Measurements from ENCODE around the gene PTPRB. TPM values are rescaled to one million over a fixed set of nuclear protein-coding genes. Genes with fewer than 3 reads are reported as not detected.

Gene PTPRB
- total RNA-seq, 1 experiment from 2014 or later = 0.17 TPM

GRCh38 chr12:70609739-70610491 is 27.3 kb downstream of the PTPRB start:
- TF ChIP-seq EGR1 (IDR thresholded peaks at IDR 0.05; ENCODE audit: low read depth) (no peak), ZFX (IDR thresholded peaks at IDR 0.05) (no peak)
- Histone ChIP-seq H3K79me2 (ENCODE audit: insufficient read depth, low read length) (no peaks in the 10 kb centered on the region), H3K9me3 (ENCODE audit: control insufficient read depth in 1 of 2, insufficient read depth in 1 of 2, low read depth in 1 of 2, low read length in 2 of 2) (no peaks in the 10 kb centered on the region), H3K4me3 (replicated peaks in 1 of 2; ENCODE audit: low read depth in 1 of 2, low read length in 2 of 2) (no peak overlapping the region), H3K4me2 (ENCODE audit: low read length) (no peak overlapping the region), H3K9me2 (ENCODE audit: insufficient read depth) (no peaks in the 10 kb centered on the region), H2AFZ (ENCODE audit: low read depth, low read length, poor library complexity, severe bottlenecking) (no peak overlapping the region), H3K4me1 (ENCODE audit: control insufficient read depth in 1 of 2, insufficient read depth in 2 of 2, low read length in 2 of 2) (peaks cover 0 to 6% of the 10 kb centered on the region in 2 experiments; a peak in 2 of 4 replicates), H3K9ac (ENCODE audit: low read length) (no peak overlapping the region), H4K20me1 (ENCODE audit: insufficient read depth) (no peaks in the 10 kb centered on the region), H3K27ac (ENCODE audit: low read depth, low read length) (no peak overlapping the region), H3K27me3 (ENCODE audit: insufficient read depth, low read length) (0 out of 2 replicates have a peak, but pooled peaks cover 3% of the 10 kb centered on the region), H3K36me3 (ENCODE audit: control insufficient read depth in 1 of 2, insufficient read depth in 2 of 2, low read length in 2 of 2) (no peaks in the 10 kb centered on the region)
- ATAC-seq = no peak
- ChIA-PET POLR2A (interaction anchor here (0.9 kb wide), 1 partner anchor 33 kb away, joined by 3 read pairs; no protein-coding TSS in a partner anchor), CTCF (interaction anchor here (1.2 kb wide), 1 partner anchor 10 kb away, joined by 3 read pairs; no protein-coding TSS in a partner anchor), RAD21 (ENCODE audit: low non-redundant PET in 1 of 2, low total read pairs in 2 of 2, uncharacterized antibody in 2 of 2, unreplicated experiment in 2 of 2) (no interaction called here)
- intact Hi-C loops (cut with micrococcal nuclease) = no loop called here
- no peak for DNase-seq (ENCODE audit: low read depth, low spot score)
- no TSS peak for BruUV-seq (replicated peaks)

DNA sequence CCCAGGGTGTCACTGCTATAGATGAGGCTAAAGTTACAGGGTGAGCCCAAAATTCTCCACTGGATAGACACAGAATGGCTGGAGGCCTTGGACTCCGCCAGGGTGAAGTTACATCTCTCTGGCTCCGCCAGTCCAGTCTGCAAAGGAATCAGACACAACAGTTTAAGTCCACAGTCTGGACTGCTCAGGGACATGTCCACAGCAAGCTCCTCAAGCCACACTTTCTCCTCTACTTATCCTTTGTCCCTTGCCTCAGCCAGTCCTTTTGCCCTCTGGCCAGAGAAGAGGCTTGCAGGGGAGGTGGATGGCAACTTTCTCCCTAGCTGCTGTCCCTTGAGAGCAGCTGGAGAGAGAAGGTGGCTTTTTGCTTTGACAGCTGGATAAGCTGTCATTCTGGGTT is 28.0 kb downstream of the PTPRB start:
- CTCF ChIA-PET = no interaction called here
- ATAC-seq = no peak

More for the DNA sequence above, 28.0 kb downstream of the PTPRB start:
- Histone ChIP-seq H3K27me3 (ENCODE audit: insufficient read depth, low read length) (0 out of 2 replicates have a peak, but pooled peaks cover 3% of the 10 kb centered on the region), H3K4me2 (ENCODE audit: low read length) (no peak overlapping the region), H3K9me2 (ENCODE audit: insufficient read depth) (no peaks in the 10 kb centered on the region), H3K4me1 (ENCODE audit: control insufficient read depth in 1 of 2, insufficient read depth in 2 of 2, low read length in 2 of 2) (peaks cover 0 to 6% of the 10 kb centered on the region in 2 experiments; a peak in 2 of 4 replicates), H3K36me3 (ENCODE audit: control insufficient read depth in 1 of 2, insufficient read depth in 2 of 2, low read length in 2 of 2) (no peaks in the 10 kb centered on the region), H3K9ac (ENCODE audit: low read length) (no peak overlapping the region), H3K9me3 (ENCODE audit: control insufficient read depth in 1 of 2, insufficient read depth in 1 of 2, low read depth in 1 of 2, low read length in 2 of 2) (no peaks in the 10 kb centered on the region), H3K79me2 (ENCODE audit: insufficient read depth, low read length) (no peaks in the 10 kb centered on the region), H2AFZ (ENCODE audit: low read depth, low read length, poor library complexity, severe bottlenecking) (no peak overlapping the region), H4K20me1 (ENCODE audit: insufficient read depth) (no peaks in the 10 kb centered on the region), H3K27ac (ENCODE audit: low read depth, low read length) (no peak overlapping the region), H3K4me3 (replicated peaks in 1 of 2; ENCODE audit: low read depth in 1 of 2, low read length in 2 of 2) (no peak overlapping the region)
- intact Hi-C loops (cut with micrococcal nuclease) = no loop called here
- RAD21 ChIA-PET (ENCODE audit: low non-redundant PET in 1 of 2, low total read pairs in 2 of 2, uncharacterized antibody in 2 of 2, unreplicated experiment in 2 of 2) = no interaction called here
- TF ChIP-seq EZH2 (IDR thresholded peaks at IDR 0.05) (no peak), ZNF274 (IDR thresholded peaks at IDR 0.05; ENCODE audit: low read depth, low read length) (no peak), POLR2A (IDR thresholded peaks at IDR 0.05; ENCODE audit: borderline replicate concordance, extremely low read depth, insufficient read depth, insufficient read length) (no peak), POLR2AphosphoS5 (IDR thresholded peaks at IDR 0.05; ENCODE audit: low read depth, low read length) (no peak), REST (IDR thresholded peaks at IDR 0.05; ENCODE audit: low read depth) (no peak), SRF (IDR thresholded peaks at IDR 0.05; ENCODE audit: low read depth) (no peak), YY1 (IDR thresholded peaks at IDR 0.05; ENCODE audit: extremely low read depth, insufficient replicate concordance, low read depth, low read length) (no peak), SIN3A (IDR thresholded peaks at IDR 0.05; ENCODE audit: low read depth) (no peak)
- TF ChIP-seq, protein P1, sequence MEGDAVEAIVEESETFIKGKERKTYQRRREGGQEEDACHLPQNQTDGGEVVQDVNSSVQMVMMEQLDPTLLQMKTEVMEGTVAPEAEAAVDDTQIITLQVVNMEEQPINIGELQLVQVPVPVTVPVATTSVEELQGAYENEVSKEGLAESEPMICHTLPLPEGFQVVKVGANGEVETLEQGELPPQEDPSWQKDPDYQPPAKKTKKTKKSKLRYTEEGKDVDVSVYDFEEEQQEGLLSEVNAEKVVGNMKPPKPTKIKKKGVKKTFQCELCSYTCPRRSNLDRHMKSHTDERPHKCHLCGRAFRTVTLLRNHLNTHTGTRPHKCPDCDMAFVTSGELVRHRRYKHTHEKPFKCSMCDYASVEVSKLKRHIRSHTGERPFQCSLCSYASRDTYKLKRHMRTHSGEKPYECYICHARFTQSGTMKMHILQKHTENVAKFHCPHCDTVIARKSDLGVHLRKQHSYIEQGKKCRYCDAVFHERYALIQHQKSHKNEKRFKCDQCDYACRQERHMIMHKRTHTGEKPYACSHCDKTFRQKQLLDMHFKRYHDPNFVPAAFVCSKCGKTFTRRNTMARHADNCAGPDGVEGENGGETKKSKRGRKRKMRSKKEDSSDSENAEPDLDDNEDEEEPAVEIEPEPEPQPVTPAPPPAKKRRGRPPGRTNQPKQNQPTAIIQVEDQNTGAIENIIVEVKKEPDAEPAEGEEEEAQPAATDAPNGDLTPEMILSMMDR (IDR thresholded peaks at IDR 0.05 in 2 of 3, conservative IDR thresholded peaks at IDR 0.05 in 1 of 3; ENCODE audit: borderline replicate concordance in 1 of 3, insufficient read depth in 1 of 3, low read depth in 2 of 3, low read length in 2 of 3) = no peak
- DNase-seq (ENCODE audit: low read depth, low spot score) = no peak
- POLR2A ChIA-PET = no interaction called here
- no TSS peak for BruUV-seq (replicated peaks)
